Lung (tissue), 12 donors: Measurements from ENCODE around the gene TENM3. TPM values are rescaled to one million over a fixed set of nuclear protein-coding genes. Genes with fewer than 3 reads are reported as not detected.

Source experiments
- ATAC-seq: fragments of 200-7000 bp; cut with Tn5 transposase; one replicate; pipeline ENCODE4 v1.9.1; 2020; ENCODE audit warnings: moderate number of reproducible peaks; ENCODE audit not compliant: insufficient read depth, low FRiP score
- DNase-seq, 3 donors: peaks; one replicate each; pipeline ENCODE4 v3.0.0-alpha.2; 2013 to 2017
- H3K27ac ChIP-seq, 2 donors: one replicate each; pipeline ENCODE4 v1.5.1; 2013; ENCODE audit warnings: mild to moderate bottlenecking in 2 of 2, moderate library complexity in 2 of 2, control low read depth in 1 of 2, inconsistent platforms in 1 of 2, low read depth in 1 of 2, low read length in 1 of 2
- H3K27me3 ChIP-seq, 3 donors: one replicate each; pipeline ENCODE4 v1.5.1; 2013; ENCODE audit warnings: low read length in 2 of 3; ENCODE audit not compliant: control insufficient read depth in 3 of 3, insufficient read depth in 3 of 3
- H3K36me3 ChIP-seq, 4 donors: one replicate each; pipeline ENCODE4 v1.5.1; 2013; ENCODE audit warnings: low read length in 4 of 4, mild to moderate bottlenecking in 1 of 4, moderate library complexity in 1 of 4; ENCODE audit not compliant: control insufficient read depth in 4 of 4, insufficient read depth in 4 of 4
- H3K4me1 ChIP-seq, 5 donors: one replicate each; pipeline ENCODE4 v1.5.1; 2013; ENCODE audit warnings: low read length in 5 of 5, mild to moderate bottlenecking in 2 of 5, moderate library complexity in 1 of 5; ENCODE audit not compliant: control insufficient read depth in 5 of 5, insufficient read depth in 5 of 5
- H3K4me3 ChIP-seq: one replicate; pipeline ENCODE4 v1.5.1; 2013; ENCODE audit warnings: mild to moderate bottlenecking, control low read depth, moderate library complexity
- H3K9ac ChIP-seq, 2 donors: one replicate each; pipeline ENCODE4 v1.5.1; 2013; ENCODE audit warnings: low read length in 2 of 2, control low read depth in 1 of 2; ENCODE audit not compliant: insufficient read depth in 1 of 2
- H3K9me3 ChIP-seq, 4 donors: one replicate each; pipeline ENCODE4 v1.5.1; 2013; ENCODE audit warnings: low read length in 3 of 4, mild to moderate bottlenecking in 1 of 4, moderate library complexity in 1 of 4; ENCODE audit not compliant: control insufficient read depth in 4 of 4, insufficient read depth in 3 of 4
- WGBS, 2 donors: extraction: QIAGEN DNeasy Blood & Tissue Kit; methylation state at CpG; one replicate each; pipeline ENCODE4 v1.1.7; 2013; 5-methylcytosine and 5-hydroxymethylcytosine counted together
- polyA plus RNA-seq, 2 donors: library from polyadenylated mRNA; stranded (reverse); fragments of 200-250 nt; gene quantifications; one replicate each; pipeline ENCODE4 v1.2.1, GENCODE V29; 2013
- total RNA-seq, 2 donors: library from RNA; depleted of rRNA in 1 of 2; stranded (reverse); fragments of >200 nt in 1 of 2; gene quantifications; one replicate each; pipeline ENCODE4 v1.2.1, GENCODE V29; 2014 to 2021
- TF ChIP-seq, protein P1 (sequence below): IDR thresholded peaks from 2 replicates; pipeline ENCODE4 v1.5.1; 2012; ENCODE audit warnings: mild to moderate bottlenecking; ENCODE audit errors: control extremely low read depth, extremely low read depth
- donor health status: control.
- donor health status: control.
- donor health status: Bipolar disorder and iron deficiency.
- donor health status: healthy.
- donor health status: DM: yes; HTN: yes; CAD: no.

TENM3 gene
- total and polyA plus RNA-seq, 4 donors, result 0.14 to 5.3 (median 2.2) TPM

DNA sequence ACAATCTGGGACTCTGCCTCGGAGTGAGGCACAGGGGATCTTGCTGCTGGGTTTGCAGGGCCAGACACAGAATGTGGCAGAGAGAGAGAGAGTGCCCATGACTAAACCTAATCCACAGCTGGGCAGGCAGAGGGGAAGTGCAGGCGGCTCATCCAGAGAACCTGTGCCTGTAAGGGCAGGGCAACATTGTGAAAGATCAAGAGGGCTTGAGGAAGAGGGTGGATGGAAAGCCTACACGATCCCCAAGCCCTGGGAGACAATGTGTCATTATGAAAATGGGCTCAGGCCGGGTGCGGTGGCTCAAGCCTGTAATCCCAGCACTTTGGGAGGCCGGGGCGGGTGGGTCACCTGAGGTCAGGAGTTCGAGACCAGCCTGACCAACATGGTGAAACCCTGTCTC lies 40.6 kb upstream of the TENM3 start:
- TF ChIP-seq, protein P1, sequence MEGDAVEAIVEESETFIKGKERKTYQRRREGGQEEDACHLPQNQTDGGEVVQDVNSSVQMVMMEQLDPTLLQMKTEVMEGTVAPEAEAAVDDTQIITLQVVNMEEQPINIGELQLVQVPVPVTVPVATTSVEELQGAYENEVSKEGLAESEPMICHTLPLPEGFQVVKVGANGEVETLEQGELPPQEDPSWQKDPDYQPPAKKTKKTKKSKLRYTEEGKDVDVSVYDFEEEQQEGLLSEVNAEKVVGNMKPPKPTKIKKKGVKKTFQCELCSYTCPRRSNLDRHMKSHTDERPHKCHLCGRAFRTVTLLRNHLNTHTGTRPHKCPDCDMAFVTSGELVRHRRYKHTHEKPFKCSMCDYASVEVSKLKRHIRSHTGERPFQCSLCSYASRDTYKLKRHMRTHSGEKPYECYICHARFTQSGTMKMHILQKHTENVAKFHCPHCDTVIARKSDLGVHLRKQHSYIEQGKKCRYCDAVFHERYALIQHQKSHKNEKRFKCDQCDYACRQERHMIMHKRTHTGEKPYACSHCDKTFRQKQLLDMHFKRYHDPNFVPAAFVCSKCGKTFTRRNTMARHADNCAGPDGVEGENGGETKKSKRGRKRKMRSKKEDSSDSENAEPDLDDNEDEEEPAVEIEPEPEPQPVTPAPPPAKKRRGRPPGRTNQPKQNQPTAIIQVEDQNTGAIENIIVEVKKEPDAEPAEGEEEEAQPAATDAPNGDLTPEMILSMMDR, result no peak
- WGBS, 2 donors, result 87 to 90% methylated on average over 8 of the region's 8 CpGs
- DNase-seq (no peak), ATAC-seq (no peak)
- Histone ChIP-seq H3K9me3 (peaks cover 0 to 3% (median 0%) of the 10 kb centered on the region in 4 donors), H3K27ac (no peak overlapping the region), H3K36me3 (no peaks in the 10 kb centered on the region), H3K4me3 (no peak overlapping the region), H3K9ac (no peak overlapping the region), H3K27me3 (peaks cover 0 to 26% (median 0%) of the 10 kb centered on the region in 3 donors), H3K4me1 (peaks cover 0 to 15% (median 0%) of the 10 kb centered on the region in 5 donors)

DNA sequence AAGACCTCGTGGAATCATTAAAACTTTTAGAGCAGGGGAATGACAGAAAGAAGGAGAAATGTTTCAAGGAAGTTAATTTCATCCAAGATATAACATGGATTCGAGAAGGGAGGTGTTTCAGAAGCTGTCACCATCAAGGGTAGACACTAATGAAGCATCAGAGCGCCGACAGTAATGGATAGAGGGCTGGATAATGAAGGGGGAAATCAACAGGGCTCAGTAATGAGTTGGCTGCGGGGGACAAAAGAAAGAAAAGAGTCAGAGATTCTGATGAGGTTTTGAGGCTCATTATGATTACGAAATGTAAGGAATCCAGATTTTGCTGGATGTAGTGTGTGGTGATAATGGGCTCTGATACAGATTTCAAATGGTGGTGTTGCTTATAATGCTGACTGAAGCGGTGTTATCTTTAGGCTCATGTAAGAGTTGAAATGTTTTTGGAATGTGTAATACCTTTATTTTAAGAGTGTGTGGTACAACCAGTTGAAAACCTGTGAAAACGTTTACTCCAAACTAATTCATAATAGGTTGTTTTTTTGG lies 39.3 kb upstream of the TENM3 start:
- no peak overlapping the region for H3K27ac ChIP-seq
- H3K36me3 ChIP-seq, result no peaks in the 10 kb centered on the region
- WGBS, 2 donors, result 74 to 84% methylated on average over 8 of the region's 8 CpGs
- TF ChIP-seq, protein P1, result no peak
- DNase-seq (peak in 2 of 3 donors; percentile 75 to 86), ATAC-seq (no peak)
- peaks cover 0 to 33% (median 0%) of the 10 kb centered on the region in 3 donors for H3K27me3 ChIP-seq
- peaks cover 0 to 3% (median 0%) of the 10 kb centered on the region in 4 donors for H3K9me3 ChIP-seq
- H3K4me1 ChIP-seq, result peaks cover 0 to 25% (median 0%) of the 10 kb centered on the region in 5 donors
- no peak overlapping the region for H3K9ac ChIP-seq
- no peak overlapping the region for H3K4me3 ChIP-seq

DNA sequence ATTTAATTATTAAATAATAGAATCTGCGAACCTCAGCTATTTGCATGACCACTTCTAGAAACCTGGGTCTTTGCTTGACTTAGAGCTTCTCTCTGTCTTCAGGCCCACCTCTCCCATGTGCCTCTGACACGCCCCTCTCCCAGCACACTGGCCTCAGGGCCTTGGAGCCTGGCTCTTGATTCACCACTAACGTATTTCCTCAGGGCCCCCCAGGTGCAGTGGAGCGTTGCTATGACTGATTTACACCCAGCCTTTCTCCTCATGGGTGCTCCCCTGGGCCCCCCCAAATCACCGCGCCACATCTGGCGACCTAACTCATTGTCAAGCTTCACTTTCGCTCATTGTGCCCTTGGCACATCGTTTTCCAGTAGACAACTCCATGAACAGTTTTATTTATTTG lies 37.9 kb upstream of the TENM3 start:
- Histone ChIP-seq H3K4me1 (peaks cover 0 to 25% (median 0%) of the 10 kb centered on the region in 5 donors), H3K9ac (no peak overlapping the region), H3K9me3 (peaks cover 0 to 6% (median 0%) of the 10 kb centered on the region in 4 donors), H3K27me3 (peaks cover 0 to 36% (median 3%) of the 10 kb centered on the region in 3 donors), H3K4me3 (no peak overlapping the region), H3K36me3 (no peaks in the 10 kb centered on the region), H3K27ac (no peak overlapping the region)
- TF ChIP-seq, protein P1, result no peak
- WGBS, 2 donors, result 84 to 87% methylated on average over 9 of the region's 9 CpGs
- ATAC-seq, result no peak
- no peak for DNase-seq

DNA sequence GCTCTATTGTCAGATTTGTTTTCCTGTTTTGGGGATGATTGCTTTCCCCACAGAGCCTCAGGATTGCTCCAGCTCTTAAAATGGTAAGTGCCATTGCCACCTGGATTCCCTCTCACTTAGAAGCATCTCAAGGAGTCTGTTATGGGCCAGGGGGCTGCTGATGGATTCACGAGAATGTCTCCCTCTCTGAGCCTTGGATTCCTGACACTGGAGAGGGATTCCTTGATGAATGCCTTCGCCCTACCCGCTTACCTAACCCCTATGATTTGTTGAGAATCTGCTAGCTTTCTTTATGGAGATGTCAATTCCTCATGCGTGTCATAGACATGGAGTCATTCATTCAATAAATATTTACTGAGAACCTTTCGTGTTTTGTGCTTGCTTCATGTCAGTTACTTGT lies 36.9 kb upstream of the TENM3 start:
- Histone ChIP-seq H3K4me3 (no peak overlapping the region), H3K9ac (no peak overlapping the region), H3K27me3 (peaks cover 0 to 39% (median 3%) of the 10 kb centered on the region in 3 donors), H3K4me1 (peaks cover 0 to 25% (median 0%) of the 10 kb centered on the region in 5 donors), H3K36me3 (no peaks in the 10 kb centered on the region), H3K9me3 (peaks cover 0 to 6% (median 0%) of the 10 kb centered on the region in 4 donors), H3K27ac (no peak overlapping the region)
- no peak for ATAC-seq
- DNase-seq, result no peak
- TF ChIP-seq, protein P1, result no peak
- WGBS, 2 donors, result 76% methylated on average over 5 of the region's 5 CpGs
